ENCODE data around the gene GABARAPL1.

The GABARAPL1 gene

DNA sequence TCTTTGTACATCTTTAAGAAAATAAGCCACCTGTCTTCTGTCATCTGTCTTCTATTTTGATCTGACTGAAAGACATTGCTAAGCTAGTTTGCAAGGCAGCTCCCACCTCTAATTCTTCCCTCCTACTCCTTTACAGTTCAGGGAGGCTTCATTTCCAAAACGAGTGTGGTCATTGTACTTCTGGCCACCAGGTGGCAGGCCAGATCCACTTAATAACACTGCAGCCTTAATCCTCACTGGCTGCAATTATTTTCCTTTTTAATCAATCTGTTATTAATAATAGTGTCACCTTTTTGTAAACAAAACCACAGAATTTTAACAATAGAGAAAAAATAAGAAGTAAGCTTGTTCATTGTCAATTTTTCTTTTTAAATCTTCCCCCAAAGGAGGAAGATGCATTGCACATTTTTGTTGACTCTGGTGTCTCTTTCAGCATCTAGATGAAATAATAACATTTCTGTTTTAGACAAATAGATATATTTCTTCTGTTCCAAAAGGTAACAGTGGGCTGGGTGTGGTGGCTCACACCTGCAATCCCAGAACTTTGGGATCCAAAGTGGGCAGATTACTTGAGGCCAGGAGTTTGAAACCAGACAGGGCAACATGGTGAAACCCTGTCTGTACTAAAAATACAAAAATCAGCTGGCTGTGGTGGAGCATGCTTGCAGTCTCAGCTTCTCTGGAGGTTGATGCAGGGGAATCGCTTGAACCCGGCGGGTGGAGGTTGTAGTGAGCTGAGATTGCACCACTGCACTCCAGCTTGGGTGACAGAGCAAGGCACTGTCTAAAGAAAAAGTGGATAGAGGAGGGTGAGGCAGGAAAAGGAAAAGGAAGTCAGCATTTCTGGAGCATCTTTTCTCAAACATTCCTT lies 23.3 kb downstream of the GABARAPL1 start:
- peak; percentile 32 for DNase-seq (ENCODE audit: low spot score)

DNA sequence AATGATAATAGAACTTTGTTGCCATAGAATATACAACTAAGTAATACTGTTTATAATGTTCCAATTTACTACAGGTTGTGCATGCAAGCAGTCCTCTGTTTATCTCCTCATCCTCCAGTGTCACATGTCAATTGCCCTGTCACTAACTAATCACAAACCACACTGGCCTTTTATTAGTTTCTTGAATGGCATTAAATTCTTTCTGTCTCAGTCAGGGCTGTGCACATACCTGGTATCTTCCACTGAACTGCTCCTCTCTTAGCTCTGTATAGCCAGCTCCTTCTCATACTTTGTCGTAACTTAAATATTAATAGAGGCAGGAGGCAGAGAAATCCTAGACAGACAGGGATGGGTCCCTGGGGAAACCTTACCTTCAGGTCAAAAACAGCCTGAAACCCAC lies 24.0 kb downstream of the GABARAPL1 start:
- no peak for DNase-seq (ENCODE audit: low spot score)

DNA sequence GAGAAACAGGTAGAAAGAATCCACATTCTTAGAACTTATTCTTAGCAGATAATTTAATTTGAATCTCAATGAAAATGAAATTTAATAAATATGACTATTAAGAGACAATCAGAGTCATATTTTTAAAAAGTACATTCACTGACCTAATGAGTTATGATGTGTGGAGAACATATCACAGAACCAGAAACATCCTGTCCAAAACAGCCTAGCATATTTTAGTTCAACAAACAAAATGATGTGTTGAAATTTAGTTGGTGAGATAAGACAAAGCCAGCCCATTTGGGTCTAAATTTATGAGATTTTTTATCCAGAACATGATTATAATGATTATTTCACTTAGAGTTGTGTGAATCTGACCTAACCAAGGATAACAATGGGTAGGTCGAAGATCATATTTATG lies 25.8 kb downstream of the GABARAPL1 start:
- no peak for DNase-seq (ENCODE audit: low spot score)

DNA sequence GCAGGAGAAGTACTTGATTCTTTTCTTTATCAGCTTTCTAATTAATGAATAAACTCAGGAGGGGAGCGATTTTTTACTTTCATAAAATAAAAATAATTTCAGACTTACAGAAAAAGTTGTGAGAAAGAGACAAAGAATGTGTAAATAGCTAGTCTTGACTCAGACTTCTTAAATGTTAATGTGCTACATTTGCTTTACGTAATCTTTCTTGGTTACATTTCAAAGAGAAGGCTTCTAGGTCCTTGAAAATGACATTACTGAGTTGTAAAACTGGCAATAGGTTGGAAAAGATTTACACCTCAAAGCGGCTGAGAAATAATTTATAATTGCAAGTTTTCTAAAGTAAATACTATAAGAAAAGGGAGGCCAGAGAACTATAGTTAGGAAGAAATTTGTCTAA lies 28.6 kb downstream of the GABARAPL1 start:
- no peak for DNase-seq (ENCODE audit: low spot score)

DNA sequence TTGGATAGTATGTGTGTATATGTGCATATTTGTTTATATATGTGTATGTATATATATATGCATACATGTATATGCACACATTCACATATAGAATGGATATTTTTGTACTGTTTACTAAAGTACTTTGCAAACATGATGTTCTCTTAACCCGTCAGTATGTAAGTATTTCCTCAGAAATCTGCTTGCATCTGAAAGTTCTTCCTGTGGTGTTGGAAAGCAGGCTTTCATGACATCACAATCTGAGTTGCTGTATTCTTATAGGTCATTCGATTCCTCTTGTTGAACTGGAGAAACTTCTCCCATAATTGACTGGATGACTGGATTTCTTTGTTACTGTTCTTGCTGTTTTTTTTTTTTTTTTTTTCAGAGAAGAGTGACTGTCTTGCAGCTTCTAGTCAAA lies 29.1 kb downstream of the GABARAPL1 start:
- DNase-seq (ENCODE audit: low spot score): no peak

DNA sequence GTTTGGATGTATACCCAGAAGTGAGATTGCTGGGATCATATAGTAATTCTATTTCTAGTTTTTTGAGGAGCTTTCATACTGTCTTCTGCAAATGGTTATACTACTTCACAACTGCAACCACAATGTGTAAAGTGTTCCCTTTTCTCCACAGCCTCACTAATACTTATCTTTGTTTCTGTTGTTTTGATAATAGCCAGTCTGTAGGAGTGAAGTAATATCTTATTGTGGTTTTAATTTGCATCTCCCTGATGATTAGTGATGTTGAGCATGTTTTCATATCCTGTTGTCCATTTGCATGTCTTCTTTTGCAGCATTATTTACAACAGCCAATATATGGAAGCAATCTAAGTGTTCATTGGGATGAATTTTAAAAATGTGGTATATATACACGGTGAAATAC lies 29.9 kb downstream of the GABARAPL1 start:
- no peak for DNase-seq (ENCODE audit: low spot score)

DNA sequence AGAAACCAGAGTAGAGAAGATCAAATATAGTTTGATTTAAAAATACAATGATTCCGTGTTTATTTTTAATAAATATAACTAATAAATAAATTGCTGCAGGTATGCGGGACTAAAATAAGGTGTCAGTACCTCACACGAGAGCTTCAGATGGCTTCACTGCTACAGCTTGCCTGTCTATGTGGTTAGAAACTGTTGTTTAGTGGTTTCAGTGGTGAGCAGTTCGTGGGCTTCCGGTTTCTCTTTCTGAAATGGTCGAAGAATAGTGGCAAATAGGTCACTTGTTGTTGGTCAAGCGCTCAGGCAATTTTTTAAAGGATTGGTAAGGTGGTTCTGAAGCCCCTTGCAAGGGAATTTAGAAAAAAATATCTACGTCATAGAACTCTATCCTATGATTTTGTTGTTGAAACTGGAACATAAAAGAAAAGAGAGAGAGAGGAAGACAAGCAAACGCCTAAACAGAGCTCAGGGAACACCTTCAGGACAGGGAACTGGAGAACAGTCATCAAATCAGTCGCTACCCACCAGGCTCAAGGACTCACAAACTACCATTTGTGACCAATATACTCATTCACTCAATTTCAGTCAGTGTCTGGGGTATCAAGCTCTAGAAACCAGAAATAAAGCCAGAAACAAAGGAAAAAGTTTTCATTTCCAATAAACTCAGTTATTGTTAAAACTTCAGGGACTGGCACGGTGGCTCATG lies 31.3 kb downstream of the GABARAPL1 start:
- no peak for DNase-seq (ENCODE audit: low spot score)

DNA sequence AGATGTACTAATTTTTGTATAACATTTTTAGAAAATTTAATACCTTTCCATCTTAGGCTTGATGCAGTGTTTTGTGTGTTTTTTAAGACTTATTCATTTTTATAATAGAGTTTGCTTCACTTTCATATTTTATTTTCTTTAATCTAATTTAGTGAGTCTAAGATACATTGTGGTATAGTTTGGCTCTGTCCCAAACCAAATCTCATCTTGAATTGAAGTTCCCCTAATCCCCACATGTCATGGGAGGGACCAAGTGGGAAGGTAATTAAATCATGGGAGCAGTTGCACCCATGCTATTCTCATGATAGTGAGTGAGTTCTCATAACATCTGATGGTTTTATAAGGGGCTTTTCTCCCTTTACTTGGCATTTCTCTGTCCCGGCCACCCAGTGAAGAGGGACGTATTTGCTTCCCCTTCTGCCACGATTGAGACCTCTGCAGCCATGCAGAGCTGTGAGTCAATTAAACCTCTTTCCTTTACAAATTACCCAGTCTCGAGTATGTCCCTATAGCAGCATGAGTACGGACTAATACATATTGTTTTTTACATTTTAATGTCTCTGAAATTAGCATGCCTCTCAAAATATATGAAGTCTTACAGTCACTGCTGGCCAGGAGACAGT lies 34.9 kb downstream of the GABARAPL1 start:
- no peak for DNase-seq (ENCODE audit: low spot score)

DNA sequence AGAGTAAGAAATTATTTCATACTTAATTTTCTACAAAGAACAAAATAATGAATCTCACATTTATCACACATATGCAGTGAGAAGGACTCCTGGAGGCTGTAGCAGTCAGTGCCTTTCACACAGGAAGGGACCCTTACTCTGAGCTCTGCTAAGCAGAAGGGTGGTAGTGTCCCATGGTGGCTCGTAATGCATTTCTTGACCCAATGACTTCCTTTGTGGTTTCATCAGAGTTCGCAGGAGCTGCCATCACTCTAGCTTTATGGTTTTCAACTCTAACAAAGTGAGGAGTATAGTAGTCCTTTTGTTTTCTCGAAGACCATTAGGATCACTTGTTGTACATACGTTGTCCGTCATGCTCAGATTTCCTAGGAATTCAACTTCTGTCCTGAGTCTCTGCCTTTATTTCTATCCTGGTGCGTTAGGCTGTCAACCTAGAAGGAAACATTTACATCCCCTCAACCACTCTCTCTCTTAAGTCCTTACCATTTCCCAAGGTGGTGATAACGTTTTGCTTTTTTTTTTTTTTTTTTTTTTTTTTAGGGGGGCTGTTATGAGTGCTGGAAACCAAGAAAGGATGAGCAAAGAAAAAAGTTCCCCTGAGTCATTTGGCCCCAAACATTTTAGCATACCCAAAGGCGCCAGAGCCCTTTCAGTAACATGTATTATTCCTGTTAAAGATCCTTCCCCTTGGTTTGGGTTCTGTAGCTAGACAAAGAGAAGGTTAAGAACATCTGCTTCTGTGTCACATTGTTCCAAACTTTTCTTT lies 37.2 kb downstream of the GABARAPL1 start:
- no peak for DNase-seq (ENCODE audit: low spot score)

DNA sequence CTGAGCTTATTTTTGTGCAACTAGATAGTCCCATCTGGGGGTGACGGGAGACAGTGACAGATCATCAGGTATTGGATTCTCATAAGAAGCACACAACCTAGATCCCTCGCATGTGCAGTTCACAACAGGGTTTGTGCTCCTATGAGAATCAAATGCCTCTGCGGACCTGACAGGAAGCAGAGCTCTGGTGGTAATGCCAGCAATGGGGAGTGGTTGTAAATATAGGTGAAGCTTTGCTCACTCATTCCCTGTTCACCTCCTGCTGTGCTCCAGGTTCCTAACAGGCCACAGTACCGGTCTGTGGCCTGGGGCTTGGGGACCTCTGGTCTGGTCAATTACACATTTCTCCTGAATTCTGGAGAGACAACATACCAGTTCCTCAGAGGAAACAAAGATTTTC lies 39.0 kb downstream of the GABARAPL1 start:
- DNase-seq (ENCODE audit: low spot score): no peak

DNA sequence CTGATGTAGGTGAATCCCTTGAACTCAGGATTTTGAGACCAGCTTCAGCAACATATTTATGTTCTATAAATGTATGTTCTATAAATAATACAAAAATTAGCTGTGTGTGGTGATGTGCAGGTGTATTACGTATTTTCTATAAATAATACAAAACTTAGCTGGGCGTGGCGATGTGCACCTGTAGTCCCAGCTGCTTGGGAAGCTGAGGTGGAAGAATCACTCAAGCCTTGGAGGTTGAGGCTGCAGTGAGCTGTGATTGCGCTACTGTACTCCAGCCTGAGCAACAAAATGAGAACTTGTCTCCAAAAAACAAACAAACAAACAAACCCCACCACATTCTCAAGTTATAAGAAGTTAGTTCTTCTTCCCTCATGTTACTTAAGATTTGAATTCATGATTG lies 39.5 kb downstream of the GABARAPL1 start:
- no peak for DNase-seq (ENCODE audit: low spot score)

DNA sequence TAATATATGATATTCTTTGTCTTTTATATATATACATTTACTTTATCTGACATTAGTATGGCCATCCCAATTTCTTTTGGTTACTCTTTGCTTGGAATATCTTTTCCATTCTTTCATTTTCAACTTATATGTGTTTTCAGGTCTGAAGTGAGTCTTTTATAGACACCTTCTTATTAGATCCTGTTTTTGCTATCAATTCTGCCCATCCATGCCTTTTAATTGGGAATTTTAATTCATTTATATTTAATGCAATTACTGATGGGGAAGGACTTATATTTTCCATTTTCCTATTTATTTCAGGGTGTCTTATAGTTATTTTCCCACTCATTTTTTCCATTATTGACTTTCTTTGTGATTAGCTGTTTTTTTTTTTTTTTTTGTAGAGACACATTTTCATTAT lies 43.4 kb downstream of the GABARAPL1 start:
- DNase-seq (ENCODE audit: low spot score): no peak

DNA sequence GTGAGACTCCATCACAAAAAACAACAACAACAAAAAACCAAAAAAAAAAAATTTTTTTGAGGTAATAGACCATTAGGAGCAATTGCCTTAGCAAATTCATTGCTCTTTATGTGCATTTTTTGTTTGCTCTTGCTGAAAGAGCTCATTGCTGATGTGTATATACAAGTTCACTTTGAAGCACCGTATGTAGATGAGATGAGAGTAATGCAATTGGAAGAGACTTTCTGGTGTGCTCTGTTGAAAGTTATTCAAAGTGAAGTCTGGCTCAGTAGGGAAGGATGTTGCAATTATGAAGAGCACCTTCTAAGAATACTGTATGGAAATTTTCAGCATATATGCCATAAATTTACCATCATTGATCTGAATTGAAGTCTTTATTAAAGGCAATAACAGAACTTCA lies 48.2 kb downstream of the GABARAPL1 start:
- DNase-seq (ENCODE audit: low spot score): no peak

DNA sequence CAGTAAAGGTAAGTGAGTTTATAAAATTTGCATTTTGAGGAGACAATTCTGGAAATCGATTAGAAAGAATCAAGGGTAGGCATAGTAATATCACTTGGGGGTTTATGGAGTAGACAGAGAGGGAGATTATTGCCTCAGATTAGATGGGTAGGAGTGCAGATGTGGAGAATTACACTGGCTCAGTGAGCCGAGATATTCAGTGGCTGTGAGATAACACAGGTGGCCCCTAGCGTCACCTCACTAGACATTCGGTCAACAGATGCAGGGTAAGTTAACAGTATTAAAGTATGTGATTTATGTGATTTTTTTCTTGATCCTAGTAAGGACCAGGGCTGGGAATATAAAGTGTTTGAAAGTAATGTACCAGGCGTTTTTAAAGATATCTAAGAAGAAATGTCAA lies 55.4 kb downstream of the GABARAPL1 start:
- DNase-seq (ENCODE audit: low spot score): no peak

DNA sequence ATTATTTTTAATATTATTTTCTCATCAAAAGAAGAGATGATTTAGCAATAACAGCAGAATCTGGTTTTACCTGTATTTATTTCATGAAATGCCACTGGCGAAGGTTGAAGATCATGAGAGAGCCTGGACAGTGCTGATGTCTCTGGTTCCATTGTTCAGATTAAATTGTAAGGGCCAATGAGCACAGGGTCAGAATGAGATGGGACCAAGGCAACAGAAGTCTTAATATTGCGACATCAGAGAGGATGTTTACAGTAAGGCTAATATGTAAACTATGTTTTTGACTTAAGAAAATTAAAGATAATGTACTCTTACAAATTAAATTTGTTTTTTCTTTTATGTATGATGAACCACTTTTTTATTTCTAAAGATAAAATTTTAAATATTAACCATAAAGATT lies 59.8 kb downstream of the GABARAPL1 start:
- no peak for DNase-seq (ENCODE audit: low spot score)

Data from HuH-7 (cell line).